H1 (cell line): ENCODE data around the gene SLK. TPM values are rescaled to one million over a fixed set of nuclear protein-coding genes. Genes with fewer than 3 reads are reported as not detected.

Source experiments
- CTCF ChIA-PET: fragments of 300-600 bp; sonication (Branson Sonifier 250); formaldehyde crosslinking; loops from one replicate; lab custom pipeline; 2021; ENCODE audit not compliant: partially characterized antibody; lab: Charles Lee
- POLR2A ChIA-PET: fragments of 300-600 bp; sonication (Branson Sonifier 250); formaldehyde crosslinking; loops from one replicate; lab custom pipeline; 2021; ENCODE audit warnings: inconsistent platforms; ENCODE audit not compliant: partially characterized antibody; lab: Charles Lee
- DNase-seq, 2 experiments: peaks; one replicate each; pipeline versions ENCODE4 v3.0.0 to v3.0.0-alpha.2; 2010 to 2022; ENCODE audit warnings: low spot score in 2 of 2, low read depth in 1 of 2, mixed read lengths in 1 of 2
- FAIRE-seq: peaks from 2 replicates; lab custom pipeline; 2011; peaks lifted over from hg19 to GRCh38; lab: Jason Lieb, UNC
- H2AFZ ChIP-seq: 2 replicates; pipeline ENCODE4 v1.8.1; 2012; ENCODE audit warnings: low read length, inconsistent platforms
- H2AK5ac ChIP-seq: 2 replicates; pipeline ENCODE4 v1.6.1; 2013; ENCODE audit warnings: low read depth, low read length
- H2BK120ac ChIP-seq: replicated peaks from 2 replicates; pipeline ENCODE3; 2013; ENCODE audit warnings: low read depth, low read length, inconsistent platforms
- H2BK12ac ChIP-seq: 2 replicates; pipeline ENCODE4 v1.6.1; 2013; ENCODE audit warnings: low read depth, low read length
- H2BK15ac ChIP-seq: 2 replicates; pipeline ENCODE4 v1.6.1; 2013; ENCODE audit warnings: low read length
- H2BK20ac ChIP-seq: 2 replicates; pipeline ENCODE4 v1.6.1; 2013; ENCODE audit warnings: low read length
- H2BK5ac ChIP-seq: 2 replicates; pipeline ENCODE4 v1.6.1; 2013; ENCODE audit warnings: low read depth, low read length
- H3K14ac ChIP-seq: 2 replicates; pipeline ENCODE4 v1.6.1; 2013; ENCODE audit warnings: inconsistent platforms; ENCODE audit not compliant: insufficient read length
- H3K18ac ChIP-seq: 2 replicates; pipeline ENCODE4 v1.6.1; 2013; ENCODE audit warnings: low read length; ENCODE audit errors: extremely low read depth
- H3K23ac ChIP-seq: 2 replicates; pipeline ENCODE4 v1.6.1; 2013; ENCODE audit warnings: inconsistent platforms; ENCODE audit not compliant: insufficient read length
- H3K23me2 ChIP-seq: 2 replicates; pipeline ENCODE4 v1.6.1; 2013; ENCODE audit warnings: low read depth, low read length
- H3K27ac ChIP-seq: 2 replicates; pipeline ENCODE4 v1.6.1; 2011; ENCODE audit warnings: low read depth, low read length, inconsistent platforms
- H3K27me3 ChIP-seq, 4 experiments: replicated peaks in 1 of 4; 1 replicate in 1 of 4; 2 replicates in 3 of 4; pipeline versions ENCODE4 v1.6.1 to v1.8.1; 2011 to 2013; ENCODE audit warnings: low read length in 3 of 4, mild to moderate bottlenecking in 3 of 4, inconsistent platforms in 2 of 4, mixed read lengths in 2 of 4, moderate library complexity in 1 of 4; ENCODE audit not compliant: control insufficient read depth in 3 of 4, insufficient read depth in 3 of 4; ENCODE audit errors: extremely low read depth in 1 of 4
- H3K36me3 ChIP-seq, 4 experiments: 2 replicates each; pipeline versions ENCODE4 v1.6.1 to v1.8.1; 2011 to 2013; ENCODE audit warnings: mild to moderate bottlenecking in 4 of 4, low read length in 3 of 4, moderate library complexity in 2 of 4, control low read depth in 1 of 4, inconsistent platforms in 1 of 4; ENCODE audit not compliant: insufficient read depth in 4 of 4, control insufficient read depth in 2 of 4
- H3K4ac ChIP-seq: replicated peaks from 2 replicates; pipeline ENCODE3; 2013; ENCODE audit warnings: low read length, low read depth, mixed read lengths, inconsistent platforms; ENCODE audit not compliant: insufficient read length
- H3K4me1 ChIP-seq, 4 experiments: replicated peaks in 1 of 4; 1 replicate in 1 of 4; 2 replicates in 3 of 4; pipeline versions ENCODE4 v1.6.1 to v1.8.1; 2011 to 2013; ENCODE audit warnings: low read length in 3 of 4, inconsistent platforms in 2 of 4, mixed read lengths in 1 of 4; ENCODE audit not compliant: insufficient read depth in 4 of 4, control insufficient read depth in 3 of 4
- H3K4me2 ChIP-seq, 2 experiments: 2 replicates each; pipeline versions ENCODE4 v1.6.1 to v1.8.1; 2011 to 2013; ENCODE audit warnings: low read depth in 2 of 2, low read length in 2 of 2, control low read depth in 1 of 2, inconsistent platforms in 1 of 2, mild to moderate bottlenecking in 1 of 2; ENCODE audit not compliant: insufficient read depth in 1 of 2
- H3K4me3 ChIP-seq, 4 experiments: fragments of 200-600, 300-600 bp in 1 of 4; sonication (generic), shearing (Covaris generic), sonication (Bioruptor Twin) in 1 of 4; 2 replicates each; pipeline versions ENCODE4 v1.5.1 to v1.8.1; 2011 to 2016; ENCODE audit warnings: low read length in 4 of 4, low read depth in 3 of 4, control low read depth in 2 of 4, inconsistent platforms in 2 of 4, mild to moderate bottlenecking in 2 of 4, mixed read lengths in 1 of 4, moderate library complexity in 1 of 4; ENCODE audit not compliant: insufficient read depth in 2 of 4; ENCODE audit errors: extremely low read depth in 1 of 4
- H3K56ac ChIP-seq: replicated peaks from 2 replicates; pipeline ENCODE3; 2013; ENCODE audit warnings: low read depth, mild to moderate bottlenecking, mixed read lengths, low read length, inconsistent platforms; ENCODE audit not compliant: insufficient read length
- H3K79me1 ChIP-seq: 2 replicates; pipeline ENCODE4 v1.6.1; 2013; ENCODE audit warnings: low read depth, low read length, control low read depth
- H3K79me2 ChIP-seq, 2 experiments: 2 replicates each; pipeline versions ENCODE4 v1.6.1 to v1.8.1; 2012 to 2013; ENCODE audit warnings: low read length in 2 of 2, mild to moderate bottlenecking in 2 of 2, inconsistent platforms in 1 of 2; ENCODE audit not compliant: insufficient read depth in 2 of 2, control insufficient read depth in 1 of 2
- H3K9ac ChIP-seq, 4 experiments: replicated peaks in 1 of 4; 1 replicate in 1 of 4; 2 replicates in 3 of 4; pipeline versions ENCODE4 v1.6.1 to v1.8.1; 2011 to 2013; ENCODE audit warnings: low read depth in 3 of 4, low read length in 3 of 4, control low read depth in 2 of 4, mild to moderate bottlenecking in 2 of 4, moderate library complexity in 2 of 4, inconsistent platforms in 1 of 4; ENCODE audit errors: extremely low read depth in 1 of 4
- H3K9me3 ChIP-seq, 2 experiments: 2 replicates each; pipeline versions ENCODE4 v1.6.1 to v1.8.1; 2012 to 2013; ENCODE audit warnings: mild to moderate bottlenecking in 2 of 2, moderate library complexity in 2 of 2, control low read depth in 1 of 2, inconsistent platforms in 1 of 2, low read depth in 1 of 2, low read length in 1 of 2, mixed read lengths in 1 of 2; ENCODE audit not compliant: insufficient read depth in 2 of 2
- H4K20me1 ChIP-seq, 2 experiments: replicated peaks in 1 of 2; 2 replicates each; pipeline versions ENCODE3 to v1.8.1; 2011 to 2013; ENCODE audit warnings: inconsistent platforms in 2 of 2, low read length in 2 of 2, mild to moderate bottlenecking in 1 of 2; ENCODE audit not compliant: insufficient read depth in 2 of 2, control insufficient read depth in 1 of 2
- H4K5ac ChIP-seq: 2 replicates; pipeline ENCODE4 v1.6.1; 2013; ENCODE audit warnings: low read length, low read depth, mixed read lengths, inconsistent platforms; ENCODE audit not compliant: insufficient read length
- H4K8ac ChIP-seq: 2 replicates; pipeline ENCODE4 v1.8.0; 2013; ENCODE audit warnings: mild to moderate bottlenecking, moderate library complexity, low read length, inconsistent platforms; ENCODE audit not compliant: insufficient read depth; ENCODE audit errors: extremely low read depth
- H4K91ac ChIP-seq: replicated peaks from 2 replicates; pipeline ENCODE3; 2013; ENCODE audit warnings: low read length, mixed read lengths, inconsistent platforms; ENCODE audit not compliant: insufficient read length
- ASH2L ChIP-seq: fragments of 200-600, 300-600 bp; sonication (generic); IDR thresholded peaks from one replicate; pipeline ENCODE4 v1.7.1; 2017; ENCODE audit warnings: low read length
- CREB1 ChIP-seq: IDR thresholded peaks from 2 replicates; pipeline ENCODE4 v1.6.1; 2012; ENCODE audit warnings: inconsistent platforms
- YY1 ChIP-seq: IDR thresholded peaks from 2 replicates; pipeline ENCODE4 v1.6.1; 2011; ENCODE audit warnings: low read depth, mild to moderate bottlenecking, low read length
- WGBS, 2 experiments: shearing (Covaris generic) in 1 of 2; methylation state at CpG; one replicate each; pipeline versions ENCODE4 v1.1.6 to v1.1.7; 2013 to 2015; ENCODE audit warnings: low lambda C conversion rate in 2 of 2, mixed read lengths in 2 of 2, inconsistent platforms in 1 of 2, low coverage in 1 of 2, missing lambda C conversion rate in 1 of 2; ENCODE audit not compliant: insufficient replicate concordance in 2 of 2, insufficient coverage in 1 of 2, insufficient read length in 1 of 2; ENCODE audit errors: extremely low coverage in 1 of 2, missing lambda C conversion rate in 1 of 2; 5-methylcytosine and 5-hydroxymethylcytosine counted together
- polyA plus RNA-seq, 7 experiments: library from polyadenylated mRNA; depleted of rRNA in 3 of 7; stranded (reverse) in 5 of 7; unstranded in 2 of 7; fragments of >200 nt in 5 of 7; fragments of 200-250 nt in 2 of 7; gene quantifications; 1 replicate in 5 of 7; 2 replicates in 1 of 7; 4 replicates in 1 of 7; pipeline versions ENCODE4 v1.2.1 to v1.2.3, GENCODE V29; 2011 to 2013; ENCODE audit warnings: missing spikeins in 2 of 7, mixed read lengths in 2 of 7
- total RNA-seq: library from RNA; stranded (reverse); fragmentation: NEBNext Ultra II Directional; extraction: Animal tissue kit (Norgen Biotek cat#: 25700); gene quantifications from 2 replicates; pipeline ENCODE4 v1.2.1, GENCODE V29; 2021
- TF ChIP-seq, protein P1 (sequence below): IDR thresholded peaks from 2 replicates; pipeline ENCODE4 v1.6.1; 2012; ENCODE audit warnings: inconsistent platforms

The SLK gene
- total and polyA plus RNA-seq, 2 of the 8 experiments (the other 6 are each of a cell fraction or from before 2014, with no cell fraction given) = 2.7 to 18.3 TPM

DNA sequence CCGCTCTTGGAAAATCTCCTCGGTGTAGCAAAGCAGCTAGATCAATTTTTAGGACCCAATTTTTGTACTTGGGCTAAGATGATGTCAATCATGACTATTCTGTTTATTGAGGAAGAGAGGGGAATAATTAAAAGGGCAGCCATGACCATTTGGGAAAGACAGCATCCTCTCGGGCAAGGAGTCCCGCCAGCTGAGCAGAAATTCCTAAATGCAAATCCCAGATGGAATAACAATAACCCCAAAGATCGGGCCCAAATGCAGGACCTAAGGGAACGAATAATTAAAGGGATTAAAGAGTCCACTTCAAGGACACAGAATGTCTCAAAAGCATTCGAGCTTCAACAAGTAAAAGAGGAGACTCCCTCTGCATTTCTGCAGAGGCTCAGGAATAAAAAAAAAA lies 100.0 kb downstream of the SLK start:
- H4K20me1 ChIP-seq = no peaks in the 10 kb centered on the region
- H3K79me1 ChIP-seq = no peaks in the 10 kb centered on the region
- H2AFZ ChIP-seq = no peak overlapping the region
- no peak for DNase-seq
- H3K23ac ChIP-seq = no peak overlapping the region
- no peak overlapping the region for H4K91ac ChIP-seq
- no peak overlapping the region for H3K4ac ChIP-seq
- no peak overlapping the region for H3K14ac ChIP-seq
- H3K9ac ChIP-seq = no peak overlapping the region
- no peak overlapping the region for H3K56ac ChIP-seq
- no peaks in the 10 kb centered on the region for H3K9me3 ChIP-seq
- H2BK120ac ChIP-seq = peak overlapping the region; percentile 59
- FAIRE-seq = peak; percentile 19
- no peak overlapping the region for H4K8ac ChIP-seq
- 28% methylated on average over 7 of the region's 7 CpGs; no CpG with 5 or more reads in 1 of the 2 experiments for WGBS, 2 experiments
- no peak overlapping the region for H3K27ac ChIP-seq
- peak overlapping the region; percentile 48 to 61; a peak in 2 of 4 replicates for H3K4me2 ChIP-seq
- no peak overlapping the region for H2BK15ac ChIP-seq
- no peak overlapping the region for H4K5ac ChIP-seq
- H2BK12ac ChIP-seq = no peak overlapping the region
- H3K36me3 ChIP-seq = no peaks in the 10 kb centered on the region
- H2BK20ac ChIP-seq = no peak overlapping the region
- no peak overlapping the region for H2BK5ac ChIP-seq
- ChIA-PET CTCF (interaction anchor here (0.6 to 5.5 kb wide), 6 partner anchors 7 to 84 kb away, joined by 3 to 35 read pairs (median 4); no protein-coding TSS in a partner anchor), POLR2A (interaction anchor here (0.7 to 3.6 kb wide), 3 partner anchors 11 to 55 kb away, joined by 3 to 13 read pairs (median 12); partner anchors contain the start of gene SFR1)
- peak overlapping the region in 2 of 4 experiments; percentile 3 to 32; a peak in 3 of 8 replicates for H3K4me3 ChIP-seq
- no peaks in the 10 kb centered on the region for H3K79me2 ChIP-seq
- no peaks in the 10 kb centered on the region for H3K23me2 ChIP-seq
- H3K27me3 ChIP-seq = peaks cover 0 to 2% (median 0%) of the 10 kb centered on the region in 4 experiments; a peak in 1 of 7 replicates
- no peak overlapping the region for H3K18ac ChIP-seq
- no peak overlapping the region for H2AK5ac ChIP-seq
- H3K4me1 ChIP-seq = peaks cover 2 to 16% (median 8%) of the 10 kb centered on the region in 4 experiments; a peak in 6 of 7 replicates
- TF ChIP-seq ASH2L = peak; percentile 1
- TF ChIP-seq, protein P1, sequence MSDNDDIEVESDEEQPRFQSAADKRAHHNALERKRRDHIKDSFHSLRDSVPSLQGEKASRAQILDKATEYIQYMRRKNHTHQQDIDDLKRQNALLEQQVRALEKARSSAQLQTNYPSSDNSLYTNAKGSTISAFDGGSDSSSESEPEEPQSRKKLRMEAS = no peak
- no peak for TF ChIP-seq CREB1
- TF ChIP-seq YY1 = peak; percentile 60; the same call in 1 of the 2 replicates
